Adrenal gland (tissue), 12 donors: ENCODE measurements around the gene ADAMTS19. TPM values are rescaled to one million over a fixed set of nuclear protein-coding genes. Genes with fewer than 3 reads are reported as not detected.

Experiments
- DNase-seq, 7 donors: peaks; one replicate each; pipeline ENCODE4 v3.0.0-alpha.2; 2019 to 2020
- H3K27ac ChIP-seq, 5 donors: fragments of 200-600 bp; sonication (generic) in 4 of 5; 1 replicate in 3 of 5; 2 replicates in 2 of 5; pipeline versions ENCODE4 v1.5.1 to v1.8.0; 2016 to 2020; ENCODE audit warnings: mild to moderate bottlenecking in 1 of 5
- H3K27me3 ChIP-seq: fragments of 200-600 bp; 2 replicates; pipeline ENCODE4 v1.8.0; 2021
- H3K36me3 ChIP-seq, 2 donors: fragments of 200-600 bp; replicated peaks in 1 of 2; 1 replicate in 1 of 2; 2 replicates in 1 of 2; pipeline versions ENCODE4 v1.5.1 to v1.8.0; 2018 to 2022
- H3K4me1 ChIP-seq, 2 donors: fragments of 200-600 bp; replicated peaks in 1 of 2; 1 replicate in 1 of 2; 2 replicates in 1 of 2; pipeline versions ENCODE4 v1.5.1 to v1.8.0; 2018 to 2021
- H3K4me3 ChIP-seq, 4 donors: fragments of 200-600 bp; sonication (generic) in 3 of 4; one replicate each; pipeline ENCODE4 v1.5.1; 2016 to 2018
- H3K9me3 ChIP-seq, 3 donors: fragments of 200-600 bp; sonication (generic) in 1 of 3; replicated peaks in 1 of 3; 1 replicate in 2 of 3; 2 replicates in 1 of 3; pipeline versions ENCODE4 v1.5.1 to v1.8.0; 2016 to 2021
- POLR2A ChIP-seq, 2 donors: fragments of 450-650 bp; IDR thresholded peaks; one replicate each; pipeline ENCODE4 v1.6.1; 2017; ENCODE audit warnings: antibody characterized with exemption in 2 of 2, mild to moderate bottlenecking in 2 of 2, moderate library complexity in 1 of 2
- WGBS, 4 donors: extraction: QIAGEN DNeasy Blood & Tissue Kit in 2 of 4; methylation state at CpG; one replicate each; pipeline versions ENCODE4 v1.1.5 to v1.1.7; 2013 to 2017; 5-methylcytosine and 5-hydroxymethylcytosine counted together
- intact Hi-C, 2 donors: fragments of 100-400 bp; cut with DNase I; formaldehyde crosslinking; loops; one replicate each; pipeline versions ENCODE4 v1.14.1 to v1.15.0; 2022 to 2023
- polyA plus RNA-seq, 3 donors: library from polyadenylated mRNA; stranded (reverse); fragments of 200-250 nt in 2 of 3; fragments of 350-450 nt in 1 of 3; fragmentation: Illumina TruSeq in 1 of 3; extraction: RNeasy Lipid Tissue Mini Kit (QIAGEN cat#74804) in 1 of 3; gene quantifications; one replicate each; pipeline ENCODE4 v1.2.3, GENCODE V29; 2013 to 2014
- total RNA-seq, 9 donors: library from RNA; depleted of rRNA in 4 of 9; stranded (reverse); fragments of >200 nt in 4 of 9; fragments of 120-200 nt in 1 of 9; fragmentation: NEBNext Ultra II Directional in 1 of 9; extraction: Animal tissue kit (Norgen Biotek cat#: 25700) in 1 of 9; gene quantifications; one replicate each; pipeline versions ENCODE4 v1.1.0 to v1.2.4, GENCODE V29; 2013 to 2023
- TF ChIP-seq, protein P1 (sequence below), 6 experiments: fragments of 450-650 bp in 4 of 6; fragments of 200-600 bp in 2 of 6; sonication (generic) in 1 of 6; IDR thresholded peaks; 1 replicate in 5 of 6; 2 replicates in 1 of 6; pipeline versions ENCODE4 v1.5.1 to v1.8.0; 2016 to 2021; ENCODE audit warnings: antibody characterized with exemption in 6 of 6, mild to moderate bottlenecking in 2 of 6, moderate library complexity in 1 of 6
- donor health status: healthy with polysubstance abuse.
- donor health status: Bipolar disorder and iron deficiency.
- donor health status: DM: yes; HTN: yes; CAD: no.
- donor health status: DM: no; HTN: no; CAD: no.
- donor health status: DM: no; HTN: no; CAD: no.
- donor health status: DM: yes; HTN: yes; CAD: no.

Gene ADAMTS19
- total and polyA plus RNA-seq, 12 donors = 0.14 to 32.9 (median 0.91) TPM; not detected in 3

DNA sequence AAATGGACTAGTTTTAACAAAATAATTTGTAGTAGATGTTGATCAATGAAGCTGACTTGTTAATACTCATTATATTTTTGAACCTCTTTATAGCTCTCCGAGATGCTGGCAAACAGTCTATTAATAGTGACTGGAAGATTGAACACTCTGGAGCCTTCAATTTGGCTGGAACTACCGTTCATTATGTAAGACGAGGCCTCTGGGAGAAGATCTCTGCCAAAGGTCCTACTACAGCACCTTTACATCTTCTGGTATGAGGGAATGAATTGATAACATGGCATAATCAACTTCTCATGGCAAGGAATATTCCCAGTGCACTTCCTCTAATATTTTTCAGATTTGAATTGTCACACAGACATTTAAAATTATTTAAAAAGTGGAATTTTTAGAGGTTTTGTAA lies 219.6 kb downstream of the ADAMTS19 start:
- TF ChIP-seq, protein P1, sequence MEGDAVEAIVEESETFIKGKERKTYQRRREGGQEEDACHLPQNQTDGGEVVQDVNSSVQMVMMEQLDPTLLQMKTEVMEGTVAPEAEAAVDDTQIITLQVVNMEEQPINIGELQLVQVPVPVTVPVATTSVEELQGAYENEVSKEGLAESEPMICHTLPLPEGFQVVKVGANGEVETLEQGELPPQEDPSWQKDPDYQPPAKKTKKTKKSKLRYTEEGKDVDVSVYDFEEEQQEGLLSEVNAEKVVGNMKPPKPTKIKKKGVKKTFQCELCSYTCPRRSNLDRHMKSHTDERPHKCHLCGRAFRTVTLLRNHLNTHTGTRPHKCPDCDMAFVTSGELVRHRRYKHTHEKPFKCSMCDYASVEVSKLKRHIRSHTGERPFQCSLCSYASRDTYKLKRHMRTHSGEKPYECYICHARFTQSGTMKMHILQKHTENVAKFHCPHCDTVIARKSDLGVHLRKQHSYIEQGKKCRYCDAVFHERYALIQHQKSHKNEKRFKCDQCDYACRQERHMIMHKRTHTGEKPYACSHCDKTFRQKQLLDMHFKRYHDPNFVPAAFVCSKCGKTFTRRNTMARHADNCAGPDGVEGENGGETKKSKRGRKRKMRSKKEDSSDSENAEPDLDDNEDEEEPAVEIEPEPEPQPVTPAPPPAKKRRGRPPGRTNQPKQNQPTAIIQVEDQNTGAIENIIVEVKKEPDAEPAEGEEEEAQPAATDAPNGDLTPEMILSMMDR (IDR thresholded peaks at IDR 0.05) = no peak
- no peak for TF ChIP-seq POLR2A (IDR thresholded peaks at IDR 0.05)
- 34 to 57% (median 51%) methylated on average over 3 of the region's 3 CpGs for WGBS, 4 donors
- no peak for DNase-seq
- H3K4me1 ChIP-seq = no peaks in the 10 kb centered on the region
- H3K9me3 ChIP-seq = no peaks in the 10 kb centered on the region
- no peak overlapping the region for H3K27ac ChIP-seq
- H3K36me3 ChIP-seq = no peaks in the 10 kb centered on the region
- no peaks in the 10 kb centered on the region for H3K27me3 ChIP-seq
- no peak overlapping the region for H3K4me3 ChIP-seq
- intact Hi-C loops = no loop called here

DNA sequence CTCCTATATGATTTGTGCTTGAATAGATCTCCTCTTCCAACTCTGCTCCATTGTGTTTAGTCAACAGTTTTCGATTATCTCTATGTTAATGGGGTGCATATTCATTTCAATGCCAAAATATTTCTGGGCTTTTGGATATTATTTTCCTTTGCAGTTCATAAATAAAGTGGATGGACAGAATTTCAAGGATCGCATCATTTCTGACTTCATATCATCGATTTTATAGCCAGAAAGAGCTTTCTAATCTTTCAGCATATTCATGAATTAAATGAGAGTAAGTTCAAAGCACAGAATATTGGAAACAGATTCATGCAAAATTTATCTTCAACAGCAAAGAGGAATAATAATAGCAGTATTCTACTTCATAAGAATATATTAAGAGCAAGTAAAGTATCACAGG lies 227.8 kb downstream of the ADAMTS19 start:
- Histone ChIP-seq H3K27ac (no peak overlapping the region), H3K27me3 (no peaks in the 10 kb centered on the region), H3K4me1 (no peaks in the 10 kb centered on the region), H3K36me3 (no peaks in the 10 kb centered on the region), H3K4me3 (no peak overlapping the region), H3K9me3 (no peaks in the 10 kb centered on the region)
- 70 to 75% (median 72%) methylated on average over 3 of the region's 3 CpGs for WGBS, 4 donors
- DNase-seq = no peak
- no peak for TF ChIP-seq POLR2A (IDR thresholded peaks at IDR 0.05)
- TF ChIP-seq, protein P1 (IDR thresholded peaks at IDR 0.05) = no peak
- intact Hi-C loops = no loop called here

DNA sequence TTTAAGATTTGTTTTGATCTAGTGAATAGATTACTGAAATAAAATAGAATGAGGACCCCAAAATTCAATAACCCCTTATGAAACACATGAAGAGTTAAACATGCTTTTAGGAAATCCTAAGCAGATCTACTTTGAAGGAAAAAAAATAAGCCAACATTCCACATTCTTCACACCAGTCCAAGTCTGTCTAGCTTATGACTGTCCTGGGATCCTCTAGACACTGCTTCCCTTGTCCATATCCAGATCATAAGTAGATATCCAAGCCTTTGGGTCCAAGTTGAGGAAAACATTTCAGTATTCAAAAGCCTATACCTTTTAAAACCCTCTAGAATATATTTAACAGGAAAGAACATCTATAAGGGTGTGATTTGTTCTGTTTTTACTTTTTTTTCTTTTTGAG lies 228.9 kb downstream of the ADAMTS19 start:
- H3K36me3 ChIP-seq = no peaks in the 10 kb centered on the region
- H3K4me1 ChIP-seq = no peaks in the 10 kb centered on the region
- DNase-seq = no peak
- TF ChIP-seq POLR2A (IDR thresholded peaks at IDR 0.05) = no peak
- TF ChIP-seq, protein P1 (IDR thresholded peaks at IDR 0.05) = no peak
- no peak overlapping the region for H3K27ac ChIP-seq
- intact Hi-C loops = no loop called here
- no peak overlapping the region for H3K4me3 ChIP-seq
- no peaks in the 10 kb centered on the region for H3K9me3 ChIP-seq
- no peaks in the 10 kb centered on the region for H3K27me3 ChIP-seq

DNA sequence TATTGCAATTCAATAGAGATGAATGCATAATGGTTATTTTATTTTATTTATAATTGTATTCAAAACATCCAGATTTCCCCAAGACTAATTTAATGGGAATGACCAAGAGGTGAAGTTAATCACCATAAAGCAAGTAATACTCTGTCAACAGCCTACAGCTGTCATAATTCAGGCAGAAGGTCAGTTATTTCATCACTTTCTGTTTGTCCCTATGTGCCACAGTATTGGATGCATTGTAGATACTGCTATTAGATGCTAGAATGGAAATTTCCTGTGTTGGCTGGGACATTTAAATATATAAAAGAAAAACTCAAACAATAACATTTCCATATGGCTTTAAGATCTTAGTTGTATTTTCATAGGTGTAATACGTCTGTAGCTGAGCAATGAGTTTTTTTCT lies 231.1 kb downstream of the ADAMTS19 start:
- Histone ChIP-seq H3K27me3 (no peaks in the 10 kb centered on the region), H3K4me3 (no peak overlapping the region), H3K36me3 (no peaks in the 10 kb centered on the region), H3K4me1 (no peaks in the 10 kb centered on the region), H3K9me3 (no peaks in the 10 kb centered on the region), H3K27ac (no peak overlapping the region)
- intact Hi-C loops = no loop called here
- WGBS, 4 donors = 51 to 66% (median 64%) methylated on average over 1 of the region's 1 CpG
- no peak for TF ChIP-seq POLR2A (IDR thresholded peaks at IDR 0.05)
- TF ChIP-seq, protein P1 (IDR thresholded peaks at IDR 0.05) = no peak
- no peak for DNase-seq
